GM12873 (cell line): Measurements from ENCODE around the gene B3GNT4.

Experiments used
- TF ChIP-seq, protein P1 (sequence below): IDR thresholded peaks from 2 replicates; pipeline ENCODE4 v1.5.1; 2012; ENCODE audit warnings: low read depth, mild to moderate bottlenecking, moderate library complexity, low read length, control low read depth; ENCODE audit not compliant: insufficient read depth; ENCODE audit errors: missing control alignments

B3GNT4 gene

DNA sequence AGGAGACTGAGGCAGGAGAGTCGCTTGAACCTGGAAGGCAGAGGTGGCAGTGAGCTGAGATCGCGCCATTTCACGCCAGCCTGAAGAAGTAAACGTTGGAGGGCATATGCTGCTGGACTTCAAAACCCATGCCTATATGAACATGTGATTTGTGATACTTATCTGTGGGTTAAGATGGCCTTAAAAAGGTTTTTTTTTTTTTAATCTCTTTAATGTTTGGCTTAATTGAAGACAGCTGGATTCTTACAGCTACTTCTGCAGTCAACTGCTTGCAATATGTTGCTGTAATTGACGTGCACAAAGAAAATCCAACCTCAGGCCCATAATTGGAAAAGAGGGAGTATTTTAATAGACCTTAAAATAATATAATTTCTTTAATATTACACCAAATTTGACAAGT is 1.5 kb upstream of the B3GNT4 start:
- TF ChIP-seq, protein P1, sequence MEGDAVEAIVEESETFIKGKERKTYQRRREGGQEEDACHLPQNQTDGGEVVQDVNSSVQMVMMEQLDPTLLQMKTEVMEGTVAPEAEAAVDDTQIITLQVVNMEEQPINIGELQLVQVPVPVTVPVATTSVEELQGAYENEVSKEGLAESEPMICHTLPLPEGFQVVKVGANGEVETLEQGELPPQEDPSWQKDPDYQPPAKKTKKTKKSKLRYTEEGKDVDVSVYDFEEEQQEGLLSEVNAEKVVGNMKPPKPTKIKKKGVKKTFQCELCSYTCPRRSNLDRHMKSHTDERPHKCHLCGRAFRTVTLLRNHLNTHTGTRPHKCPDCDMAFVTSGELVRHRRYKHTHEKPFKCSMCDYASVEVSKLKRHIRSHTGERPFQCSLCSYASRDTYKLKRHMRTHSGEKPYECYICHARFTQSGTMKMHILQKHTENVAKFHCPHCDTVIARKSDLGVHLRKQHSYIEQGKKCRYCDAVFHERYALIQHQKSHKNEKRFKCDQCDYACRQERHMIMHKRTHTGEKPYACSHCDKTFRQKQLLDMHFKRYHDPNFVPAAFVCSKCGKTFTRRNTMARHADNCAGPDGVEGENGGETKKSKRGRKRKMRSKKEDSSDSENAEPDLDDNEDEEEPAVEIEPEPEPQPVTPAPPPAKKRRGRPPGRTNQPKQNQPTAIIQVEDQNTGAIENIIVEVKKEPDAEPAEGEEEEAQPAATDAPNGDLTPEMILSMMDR: no peak

DNA sequence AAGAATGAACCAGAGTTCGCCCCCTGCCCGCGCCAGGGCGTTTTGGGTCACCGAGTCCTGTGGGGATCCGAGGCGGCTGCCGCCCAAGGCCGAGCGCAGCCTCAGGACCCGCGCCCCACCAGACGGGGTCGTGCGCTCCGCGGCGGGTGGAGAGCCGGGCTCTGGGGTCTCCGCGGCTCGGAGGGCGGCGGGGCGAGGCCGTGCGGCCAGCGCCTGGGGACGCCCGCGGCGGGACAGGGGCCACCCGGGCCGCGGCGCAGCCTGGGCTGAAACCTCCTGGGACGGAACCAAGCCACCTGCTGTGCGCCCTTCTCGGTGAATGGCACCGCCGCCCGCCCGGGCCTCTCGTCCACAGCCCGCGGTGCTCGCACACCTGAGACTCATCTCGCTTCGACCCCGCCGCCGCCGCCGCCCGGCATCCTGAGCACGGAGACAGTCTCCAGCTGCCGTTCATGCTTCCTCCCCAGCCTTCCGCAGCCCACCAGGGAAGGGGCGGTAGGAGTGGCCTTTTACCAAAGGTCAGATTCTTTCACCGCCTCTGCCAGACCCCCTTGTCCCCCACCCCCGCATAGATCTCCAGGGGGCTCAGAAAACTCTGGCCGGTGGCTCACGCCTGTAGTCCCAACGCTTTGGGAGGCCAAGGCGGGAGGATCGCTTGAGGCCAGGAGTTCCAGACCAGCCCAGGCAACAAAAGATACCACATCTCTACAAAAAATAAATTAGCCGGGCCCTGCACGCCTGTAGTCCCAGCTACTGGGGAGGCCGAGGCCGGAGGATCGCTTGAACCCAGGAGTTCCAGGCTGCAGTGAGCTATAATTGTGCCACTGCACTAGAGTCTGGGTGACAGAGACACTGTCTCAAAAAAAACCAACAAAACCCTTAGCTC is 901 bp downstream of the B3GNT4 start:
- TF ChIP-seq, protein P1: no peak

DNA sequence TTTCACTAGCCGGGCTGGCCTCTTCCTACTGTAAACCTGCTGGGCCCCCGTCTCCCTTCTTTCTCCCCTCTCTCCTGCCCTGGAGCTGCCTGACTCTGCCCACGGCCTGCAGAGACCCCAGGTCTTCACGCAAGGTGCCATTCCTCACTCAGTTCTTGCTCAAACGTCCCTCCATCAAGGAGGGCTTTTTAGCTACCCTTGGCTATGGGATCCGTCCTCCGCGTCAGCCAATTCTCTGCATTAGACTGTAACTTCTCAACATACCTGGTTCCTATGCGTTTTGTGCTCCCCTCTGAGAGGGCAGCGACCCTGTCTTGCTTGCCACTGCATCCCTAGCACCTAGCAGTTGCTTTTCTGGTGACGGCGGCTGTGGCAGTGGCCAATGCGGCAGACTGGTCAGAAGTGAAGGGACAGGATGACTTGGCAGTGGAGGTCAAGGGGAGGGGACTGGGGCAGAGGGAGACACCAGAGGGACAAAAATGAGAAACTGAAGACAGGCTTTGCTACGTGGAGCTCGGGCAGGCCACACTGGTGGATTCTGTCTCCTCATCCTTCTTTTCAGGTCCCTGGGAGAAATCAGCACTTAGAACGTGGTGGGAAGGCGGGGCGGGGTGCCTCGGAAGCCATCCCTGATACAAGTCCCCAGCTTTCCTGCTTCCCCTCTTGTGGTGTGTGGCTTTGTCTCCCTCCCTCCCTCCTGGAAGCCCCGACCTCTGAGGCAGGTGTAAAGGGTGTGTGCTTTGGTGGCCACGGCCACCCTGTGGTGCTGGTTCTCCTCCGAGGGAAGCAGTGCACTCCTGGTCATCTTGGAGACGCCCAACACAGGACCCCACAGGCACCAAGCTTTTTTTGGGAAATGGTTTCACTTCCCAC is 1.8 kb downstream of the B3GNT4 start:
- TF ChIP-seq, protein P1: no peak

DNA sequence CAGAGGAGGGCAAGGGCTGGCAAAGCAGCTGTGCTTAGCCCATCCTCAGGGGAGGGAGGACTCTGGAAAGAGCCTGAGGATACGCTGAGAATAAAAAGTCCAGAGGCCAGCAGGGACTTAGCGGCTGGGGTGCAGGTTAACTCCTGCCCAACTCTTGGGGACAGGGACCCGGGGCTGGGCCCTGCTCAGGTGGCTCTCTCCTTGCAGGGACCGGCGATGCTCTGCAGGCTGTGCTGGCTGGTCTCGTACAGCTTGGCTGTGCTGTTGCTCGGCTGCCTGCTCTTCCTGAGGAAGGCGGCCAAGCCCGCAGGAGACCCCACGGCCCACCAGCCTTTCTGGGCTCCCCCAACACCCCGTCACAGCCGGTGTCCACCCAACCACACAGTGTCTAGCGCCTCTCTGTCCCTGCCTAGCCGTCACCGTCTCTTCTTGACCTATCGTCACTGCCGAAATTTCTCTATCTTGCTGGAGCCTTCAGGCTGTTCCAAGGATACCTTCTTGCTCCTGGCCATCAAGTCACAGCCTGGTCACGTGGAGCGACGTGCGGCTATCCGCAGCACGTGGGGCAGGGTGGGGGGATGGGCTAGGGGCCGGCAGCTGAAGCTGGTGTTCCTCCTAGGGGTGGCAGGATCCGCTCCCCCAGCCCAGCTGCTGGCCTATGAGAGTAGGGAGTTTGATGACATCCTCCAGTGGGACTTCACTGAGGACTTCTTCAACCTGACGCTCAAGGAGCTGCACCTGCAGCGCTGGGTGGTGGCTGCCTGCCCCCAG is 2.8 kb downstream of the B3GNT4 start:
- TF ChIP-seq, protein P1: no peak

DNA sequence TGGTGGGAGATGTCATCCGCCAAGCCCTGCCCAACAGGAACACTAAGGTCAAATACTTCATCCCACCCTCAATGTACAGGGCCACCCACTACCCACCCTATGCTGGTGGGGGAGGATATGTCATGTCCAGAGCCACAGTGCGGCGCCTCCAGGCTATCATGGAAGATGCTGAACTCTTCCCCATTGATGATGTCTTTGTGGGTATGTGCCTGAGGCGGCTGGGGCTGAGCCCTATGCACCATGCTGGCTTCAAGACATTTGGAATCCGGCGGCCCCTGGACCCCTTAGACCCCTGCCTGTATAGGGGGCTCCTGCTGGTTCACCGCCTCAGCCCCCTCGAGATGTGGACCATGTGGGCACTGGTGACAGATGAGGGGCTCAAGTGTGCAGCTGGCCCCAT is 3.5 kb downstream of the B3GNT4 start:
- TF ChIP-seq, protein P1: no peak

DNA sequence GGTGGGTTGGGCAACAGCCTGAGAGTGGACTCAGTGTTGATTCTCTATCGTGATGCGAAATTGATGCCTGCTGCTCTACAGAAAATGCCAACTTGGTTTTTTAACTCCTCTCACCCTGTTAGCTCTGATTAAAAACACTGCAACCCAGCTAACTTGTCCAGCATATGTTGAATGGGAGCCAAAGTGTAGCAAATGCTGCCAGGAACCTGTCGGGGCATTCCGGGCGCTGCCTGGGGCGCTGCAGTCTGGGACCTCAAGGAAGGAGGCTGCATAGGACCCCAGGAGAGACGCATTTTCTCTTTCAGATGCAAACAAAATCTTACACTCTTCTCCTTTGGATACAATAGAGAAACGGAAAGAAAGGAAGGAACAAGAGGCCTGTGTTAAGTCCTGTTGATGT is 3.9 kb downstream of the B3GNT4 start:
- TF ChIP-seq, protein P1: no peak
